Neuron (in vitro differentiated cells): Measurements from ENCODE around the gene GHR.
"Not testable (repeated sequence)": the region's sequence is repeated elsewhere in the genome, so short reads cannot be mapped to it uniquely, and the experiment has no call there.

Experiments used
- H2AFZ ChIP-seq: one replicate; pipeline ENCODE4 v1.6.1; 2013; ENCODE audit warnings: low read depth, mild to moderate bottlenecking, inconsistent platforms, low read length, moderate library complexity
- H3K27me3 ChIP-seq: one replicate; pipeline ENCODE4 v1.6.1; 2013; ENCODE audit warnings: low read length; ENCODE audit not compliant: insufficient read depth
- H3K36me3 ChIP-seq: one replicate; pipeline ENCODE4 v1.6.1; 2013; ENCODE audit warnings: low read length; ENCODE audit not compliant: insufficient read depth
- H3K4me1 ChIP-seq: one replicate; pipeline ENCODE4 v1.6.1; 2013; ENCODE audit warnings: low read length; ENCODE audit not compliant: insufficient read depth
- H3K4me3 ChIP-seq: 2 replicates; pipeline ENCODE4 v1.5.1; 2013; ENCODE audit warnings: mild to moderate bottlenecking, low read length, moderate library complexity
- H3K9me3 ChIP-seq: one replicate; pipeline ENCODE4 v1.6.1; 2013; ENCODE audit warnings: low read length

The GHR gene

GRCh38 chr5:42638972-42639371, 215.7 kb downstream of the GHR start:
- Histone ChIP-seq H3K36me3 (no peaks in the 10 kb centered on the region), H2AFZ (no peak overlapping the region), H3K4me1 (no peaks in the 10 kb centered on the region), H3K9me3 (no peaks in the 10 kb centered on the region), H3K27me3 (no peaks in the 10 kb centered on the region), H3K4me3 (no peak overlapping the region)

GRCh38 chr5:42640835-42641234, 217.6 kb downstream of the GHR start:
- no peaks in the 10 kb centered on the region for H3K27me3 ChIP-seq
- H3K4me1 ChIP-seq: no peaks in the 10 kb centered on the region

GRCh38 chr5:42641336-42642005, 218.2 kb downstream of the GHR start:
- Histone ChIP-seq H2AFZ (no peak overlapping the region), H3K4me3 (no peak overlapping the region)

More at GRCh38 chr5:42640835-42641234, 217.6 kb downstream of the GHR start:
- Histone ChIP-seq H3K36me3 (no peaks in the 10 kb centered on the region), H2AFZ (no peak overlapping the region), H3K9me3 (no peaks in the 10 kb centered on the region), H3K4me3 (no peak overlapping the region)

GRCh38 chr5:42642006-42642405, 218.8 kb downstream of the GHR start:
- Histone ChIP-seq H2AFZ (no peak overlapping the region), H3K27me3 (no peaks in the 10 kb centered on the region), H3K9me3 (no peaks in the 10 kb centered on the region), H3K4me1 (no peaks in the 10 kb centered on the region), H3K4me3 (no peak overlapping the region), H3K36me3 (no peaks in the 10 kb centered on the region)

More at GRCh38 chr5:42641336-42642005, 218.2 kb downstream of the GHR start:
- H3K9me3 ChIP-seq: no peaks in the 10 kb centered on the region
- H3K4me1 ChIP-seq: no peaks in the 10 kb centered on the region
- no peaks in the 10 kb centered on the region for H3K27me3 ChIP-seq
- no peaks in the 10 kb centered on the region for H3K36me3 ChIP-seq

- no peaks in the 10 kb centered on the region for H3K9me3 ChIP-seq
These were observed 220.1 kb downstream of the GHR start for GRCh38 chr5:42643360-42643759.

GRCh38 chr5:42645138-42645537, 221.9 kb downstream of the GHR start:
- Histone ChIP-seq H3K27me3 (no peaks in the 10 kb centered on the region), H2AFZ (no peak overlapping the region), H3K4me3 (no peak overlapping the region), H3K4me1 (no peaks in the 10 kb centered on the region), H3K36me3 (no peaks in the 10 kb centered on the region), H3K9me3 (no peaks in the 10 kb centered on the region)

More at GRCh38 chr5:42643360-42643759, 220.1 kb downstream of the GHR start:
- Histone ChIP-seq H3K4me3 (no peak overlapping the region), H3K36me3 (no peaks in the 10 kb centered on the region), H2AFZ (no peak overlapping the region), H3K4me1 (no peaks in the 10 kb centered on the region), H3K27me3 (no peaks in the 10 kb centered on the region)

- no peak overlapping the region for H2AFZ ChIP-seq
- H3K4me3 ChIP-seq: no peak overlapping the region
- no peaks in the 10 kb centered on the region for H3K4me1 ChIP-seq
- no peaks in the 10 kb centered on the region for H3K9me3 ChIP-seq
- H3K36me3 ChIP-seq: no peaks in the 10 kb centered on the region
- no peaks in the 10 kb centered on the region for H3K27me3 ChIP-seq
These were observed 224.8 kb downstream of the GHR start for GRCh38 chr5:42648036-42648435.

- no peaks in the 10 kb centered on the region for H3K9me3 ChIP-seq
- H3K36me3 ChIP-seq: no peaks in the 10 kb centered on the region
These were observed 225.7 kb downstream of the GHR start for GRCh38 chr5:42648915-42649314.

GRCh38 chr5:42650084-42650483, 226.8 kb downstream of the GHR start:
- Histone ChIP-seq H3K9me3 (no peaks in the 10 kb centered on the region), H3K27me3 (no peaks in the 10 kb centered on the region), H3K4me1 (no peaks in the 10 kb centered on the region), H3K36me3 (no peaks in the 10 kb centered on the region), H3K4me3 (no peak overlapping the region), H2AFZ (no peak overlapping the region)

More at GRCh38 chr5:42648915-42649314, 225.7 kb downstream of the GHR start:
- H2AFZ ChIP-seq: no peak overlapping the region
- no peak overlapping the region for H3K4me3 ChIP-seq
- no peaks in the 10 kb centered on the region for H3K27me3 ChIP-seq
- H3K4me1 ChIP-seq: no peaks in the 10 kb centered on the region

- Histone ChIP-seq H3K9me3 (no peaks in the 10 kb centered on the region), H3K27me3 (no peaks in the 10 kb centered on the region), H3K4me1 (no peaks in the 10 kb centered on the region), H3K36me3 (no peaks in the 10 kb centered on the region), H2AFZ (no peak overlapping the region), H3K4me3 (no peak overlapping the region)
These were observed 230.5 kb downstream of the GHR start for GRCh38 chr5:42653705-42654104.

- Histone ChIP-seq H3K36me3 (no peaks in the 10 kb centered on the region), H3K27me3 (no peaks in the 10 kb centered on the region), H2AFZ (no peak overlapping the region), H3K4me1 (no peaks in the 10 kb centered on the region), H3K9me3 (no peaks in the 10 kb centered on the region), H3K4me3 (no peak overlapping the region)
These were observed 231.4 kb downstream of the GHR start for GRCh38 chr5:42654645-42655044.

- Histone ChIP-seq H2AFZ (no peak overlapping the region), H3K27me3 (no peaks in the 10 kb centered on the region), H3K4me3 (no peak overlapping the region), H3K9me3 (no peaks in the 10 kb centered on the region), H3K4me1 (no peaks in the 10 kb centered on the region), H3K36me3 (no peaks in the 10 kb centered on the region)
These were observed 232.9 kb downstream of the GHR start for GRCh38 chr5:42655982-42656650.

GRCh38 chr5:42656651-42657015, 233.4 kb downstream of the GHR start:
- no peak overlapping the region for H3K4me3 ChIP-seq
- no peaks in the 10 kb centered on the region for H3K27me3 ChIP-seq
- H3K9me3 ChIP-seq: no peaks in the 10 kb centered on the region
- H3K36me3 ChIP-seq: no peaks in the 10 kb centered on the region
- H2AFZ ChIP-seq: no peak overlapping the region
- H3K4me1 ChIP-seq: no peaks in the 10 kb centered on the region

- H3K27me3 ChIP-seq, H3K4me3 ChIP-seq, H2AFZ ChIP-seq: not testable (repeated sequence)
These were observed 236.6 kb downstream of the GHR start for GRCh38 chr5:42659869-42660268.

More at GRCh38 chr5:42659869-42660268, 236.6 kb downstream of the GHR start:
- H3K4me1 ChIP-seq, H3K36me3 ChIP-seq, H3K9me3 ChIP-seq: not testable (repeated sequence)
